BJ (cell line): ENCODE measurements around the gene TSHZ2. TPM values are rescaled to one million over a fixed set of nuclear protein-coding genes. Genes with fewer than 3 reads are reported as not detected.

ENCODE experiments used
- CTCF ChIA-PET: fragments of 350-600 bp; formaldehyde crosslinking; extraction: SDS; loops from one replicate; lab custom pipeline; 2021; ENCODE audit warnings: antibody characterized with exemption, inconsistent platforms; lab: Yijun Ruan, JAX
- POLR2A ChIA-PET: fragments of 300-600 bp; sonication (Branson Sonifier 250); formaldehyde crosslinking; extraction: SDS; loops from one replicate; lab custom pipeline; 2021; ENCODE audit warnings: antibody characterized with exemption; lab: Charles Lee
- DNase-seq: peaks from one replicate; pipeline ENCODE4 v3.0.0-alpha.2; 2011; ENCODE audit warnings: low read depth
- H3K27me3 ChIP-seq: 2 replicates; pipeline ENCODE4 v1.6.0; 2011; ENCODE audit warnings: low read length; ENCODE audit not compliant: control insufficient read depth, insufficient read depth
- H3K36me3 ChIP-seq: 2 replicates; pipeline ENCODE4 v1.5.1; 2011; ENCODE audit warnings: low read length; ENCODE audit not compliant: control insufficient read depth, insufficient read depth
- H3K4me3 ChIP-seq: 2 replicates; pipeline ENCODE4 v1.5.1; 2011; ENCODE audit warnings: low read depth, mild to moderate bottlenecking, control low read depth, low read length
- polyA plus RNA-seq: library from polyadenylated mRNA; depleted of rRNA; stranded (reverse); fragments of >200 nt; gene quantifications from 2 replicates; pipeline ENCODE4 v1.2.3, GENCODE V29; 2011
- TF ChIP-seq, protein P1 (sequence below): IDR thresholded peaks from 2 replicates; pipeline ENCODE4 v1.5.1; 2011; ENCODE audit warnings: low read depth, mild to moderate bottlenecking, control low read depth, inconsistent platforms, low read length, moderate library complexity; ENCODE audit not compliant: insufficient read depth

The TSHZ2 gene
- polyA plus RNA-seq, 1 experiment = not detected

DNA sequence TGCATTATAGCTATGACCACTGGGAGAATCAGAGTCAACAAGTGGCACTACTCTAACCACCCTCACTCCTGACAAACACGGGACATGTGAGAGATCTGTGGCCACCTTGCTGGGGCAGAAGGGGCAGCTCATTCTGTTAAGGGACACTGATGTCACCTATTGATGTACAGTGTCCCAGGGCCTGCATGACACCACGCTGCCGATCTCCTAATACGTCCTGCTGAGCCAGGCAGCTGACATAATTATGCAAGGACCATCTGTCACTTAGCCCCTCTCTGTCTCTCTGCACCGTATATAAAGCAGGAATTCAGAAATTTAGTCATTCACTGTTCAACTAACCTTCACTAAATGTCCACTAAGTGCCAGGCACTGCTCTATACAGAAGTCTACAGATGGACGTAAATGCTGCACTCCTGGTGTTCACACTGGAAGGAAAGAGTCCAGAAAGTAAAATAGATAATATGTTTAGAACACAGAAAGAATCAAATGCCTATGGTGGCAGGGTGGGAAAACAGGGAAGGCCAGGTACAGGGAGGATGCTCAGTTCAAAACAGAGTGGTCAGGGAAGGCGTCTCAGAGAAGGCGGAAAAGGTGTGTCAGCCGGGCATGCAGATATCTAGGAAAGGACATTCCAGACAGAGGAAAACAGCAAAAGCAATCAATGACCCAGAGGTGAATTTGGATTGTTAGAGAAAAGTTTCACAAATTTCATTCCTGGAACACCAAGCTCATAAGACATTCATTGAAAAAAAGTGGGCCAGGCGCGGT lies 447.7 kb downstream of the TSHZ2 start:
- Histone ChIP-seq H3K4me3 (no peak overlapping the region), H3K36me3 (no peaks in the 10 kb centered on the region), H3K27me3 (no peaks in the 10 kb centered on the region)
- TF ChIP-seq, protein P1, sequence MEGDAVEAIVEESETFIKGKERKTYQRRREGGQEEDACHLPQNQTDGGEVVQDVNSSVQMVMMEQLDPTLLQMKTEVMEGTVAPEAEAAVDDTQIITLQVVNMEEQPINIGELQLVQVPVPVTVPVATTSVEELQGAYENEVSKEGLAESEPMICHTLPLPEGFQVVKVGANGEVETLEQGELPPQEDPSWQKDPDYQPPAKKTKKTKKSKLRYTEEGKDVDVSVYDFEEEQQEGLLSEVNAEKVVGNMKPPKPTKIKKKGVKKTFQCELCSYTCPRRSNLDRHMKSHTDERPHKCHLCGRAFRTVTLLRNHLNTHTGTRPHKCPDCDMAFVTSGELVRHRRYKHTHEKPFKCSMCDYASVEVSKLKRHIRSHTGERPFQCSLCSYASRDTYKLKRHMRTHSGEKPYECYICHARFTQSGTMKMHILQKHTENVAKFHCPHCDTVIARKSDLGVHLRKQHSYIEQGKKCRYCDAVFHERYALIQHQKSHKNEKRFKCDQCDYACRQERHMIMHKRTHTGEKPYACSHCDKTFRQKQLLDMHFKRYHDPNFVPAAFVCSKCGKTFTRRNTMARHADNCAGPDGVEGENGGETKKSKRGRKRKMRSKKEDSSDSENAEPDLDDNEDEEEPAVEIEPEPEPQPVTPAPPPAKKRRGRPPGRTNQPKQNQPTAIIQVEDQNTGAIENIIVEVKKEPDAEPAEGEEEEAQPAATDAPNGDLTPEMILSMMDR = no peak
- POLR2A ChIA-PET = no interaction called here
- CTCF ChIA-PET = no interaction called here
- no peak for DNase-seq

DNA sequence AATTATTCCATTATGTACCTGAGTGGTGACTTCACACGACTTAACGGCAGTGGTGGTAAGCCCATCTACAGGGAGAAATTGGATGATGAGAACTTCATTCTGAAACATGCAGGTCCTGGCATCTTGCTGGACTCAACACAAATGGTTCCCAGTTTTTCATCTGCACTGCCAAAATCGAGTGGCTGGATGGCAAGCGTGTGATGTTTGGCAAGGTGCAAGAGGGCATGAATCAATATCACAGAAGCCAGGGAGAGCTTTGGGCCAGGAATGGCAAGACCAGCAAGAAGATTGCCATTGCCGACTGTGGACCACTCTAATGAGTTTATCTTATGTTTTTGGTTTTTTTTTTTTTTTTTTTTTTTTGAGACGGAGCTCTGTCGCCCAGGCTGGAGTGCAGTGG lies 449.2 kb downstream of the TSHZ2 start:
- Histone ChIP-seq H3K36me3 (no peaks in the 10 kb centered on the region), H3K27me3 (no peaks in the 10 kb centered on the region), H3K4me3 (no peak overlapping the region)
- no peak for DNase-seq
- TF ChIP-seq, protein P1 = no peak
- ChIA-PET POLR2A (no interaction called here), CTCF (no interaction called here)

DNA sequence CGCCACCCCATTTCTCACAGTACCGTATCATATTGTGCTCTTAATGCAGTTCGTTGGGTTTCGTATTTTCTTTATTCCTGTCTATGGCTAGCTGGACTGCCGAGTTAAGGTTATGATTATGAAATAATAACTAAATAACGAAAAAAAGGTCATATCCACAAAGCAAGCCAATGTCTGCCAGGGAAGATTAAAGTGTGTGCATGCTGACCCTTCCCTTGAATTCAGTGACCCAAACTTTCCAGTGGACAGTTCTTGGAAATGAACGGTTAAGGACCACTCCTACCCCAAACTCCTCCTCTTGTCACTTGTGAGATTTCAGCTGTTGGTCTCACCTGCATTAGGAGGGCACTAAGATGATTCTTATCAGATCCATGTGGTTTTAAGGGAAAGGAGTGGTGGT lies 449.9 kb downstream of the TSHZ2 start:
- Histone ChIP-seq H3K36me3 (no peaks in the 10 kb centered on the region), H3K27me3 (no peaks in the 10 kb centered on the region), H3K4me3 (no peak overlapping the region)
- ChIA-PET POLR2A (no interaction called here), CTCF (no interaction called here)
- TF ChIP-seq, protein P1 = no peak
- no peak for DNase-seq

DNA sequence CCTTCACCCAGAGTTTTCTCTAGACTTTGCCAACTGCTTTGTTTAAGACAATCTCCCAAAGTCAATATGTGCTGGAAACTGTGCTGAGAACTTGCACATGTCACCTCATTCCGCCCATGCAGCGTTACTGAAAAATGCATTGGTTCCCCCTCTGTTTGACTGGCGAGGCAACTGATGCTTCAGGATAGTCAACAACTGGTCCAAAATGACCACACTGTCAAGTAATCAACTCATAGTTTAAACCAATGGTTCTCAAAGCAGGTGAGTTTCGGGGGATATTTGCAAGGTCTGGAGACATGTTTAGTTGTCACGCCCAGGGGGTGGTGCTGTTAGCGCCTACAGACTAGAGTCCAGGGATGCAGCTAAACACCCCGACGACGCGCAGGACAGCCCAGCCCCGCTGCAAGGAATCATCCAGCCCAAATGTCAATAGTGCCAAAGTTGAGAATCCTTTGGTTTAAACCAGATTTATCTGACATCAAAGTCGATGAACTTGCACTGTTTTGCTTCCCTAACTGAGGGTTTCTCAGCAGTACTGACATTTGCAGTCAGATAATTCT lies 451.5 kb downstream of the TSHZ2 start:
- no peak overlapping the region for H3K4me3 ChIP-seq
- ChIA-PET CTCF (no interaction called here), POLR2A (no interaction called here)
- no peaks in the 10 kb centered on the region for H3K27me3 ChIP-seq
- H3K36me3 ChIP-seq = no peaks in the 10 kb centered on the region
- DNase-seq = no peak
- TF ChIP-seq, protein P1 = no peak

DNA sequence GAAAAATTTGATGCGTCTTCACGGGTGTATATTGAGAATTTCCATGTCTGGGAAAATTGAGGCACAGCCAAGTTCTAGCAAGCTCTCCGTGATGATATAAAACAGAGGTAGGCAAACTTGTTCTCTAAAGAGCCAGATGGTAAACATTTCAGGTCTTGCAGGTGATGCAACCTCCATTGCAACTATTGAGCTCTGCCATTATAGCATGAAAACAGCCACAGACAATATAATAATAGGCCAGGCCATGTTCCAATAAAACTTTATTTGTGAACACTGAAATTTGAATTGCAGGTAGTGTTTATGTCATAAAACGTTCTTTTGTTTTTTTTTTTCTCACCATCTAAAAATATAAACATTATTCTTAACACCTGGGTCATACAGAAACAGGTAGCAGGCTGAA lies 453.3 kb downstream of the TSHZ2 start:
- DNase-seq = no peak
- CTCF ChIA-PET = interaction anchor here (0.8 kb wide), 1 partner anchor 97 kb away, joined by 3 read pairs; no protein-coding TSS in a partner anchor
- no peaks in the 10 kb centered on the region for H3K36me3 ChIP-seq
- TF ChIP-seq, protein P1 = no peak
- H3K4me3 ChIP-seq = no peak overlapping the region
- POLR2A ChIA-PET = no interaction called here
- no peaks in the 10 kb centered on the region for H3K27me3 ChIP-seq
